Cerebellar cortex (tissue), 1 donor: ENCODE results near the gene PAM.
"Not testable (repeated sequence)": the region's sequence is repeated elsewhere in the genome, so short reads cannot be mapped to it uniquely, and the experiment has no call there.

Experiments used
- DNase-seq: peaks from one replicate; pipeline ENCODE4 v3.0.0-alpha.2; 2015; ENCODE audit warnings: low spot score

PAM gene

DNA sequence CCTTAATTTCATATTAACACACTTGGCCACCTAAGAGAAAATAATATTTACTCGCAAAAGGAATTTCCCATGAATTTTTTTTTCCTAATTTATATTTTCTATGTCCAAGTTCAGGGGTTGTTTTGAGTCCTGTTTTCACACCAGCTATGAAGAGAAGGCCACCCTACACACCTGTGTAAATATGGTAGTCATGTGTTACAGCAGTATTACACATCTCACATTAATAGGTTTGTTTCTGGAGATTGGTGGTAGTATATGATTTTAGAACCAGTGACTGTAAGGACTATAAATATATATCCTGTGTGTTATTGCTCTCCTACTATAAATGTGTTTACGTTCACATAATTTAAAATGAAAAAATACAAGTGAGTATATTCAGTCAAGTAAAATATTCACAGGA is 147.5 kb downstream of the PAM start:
- no peak for DNase-seq

DNA sequence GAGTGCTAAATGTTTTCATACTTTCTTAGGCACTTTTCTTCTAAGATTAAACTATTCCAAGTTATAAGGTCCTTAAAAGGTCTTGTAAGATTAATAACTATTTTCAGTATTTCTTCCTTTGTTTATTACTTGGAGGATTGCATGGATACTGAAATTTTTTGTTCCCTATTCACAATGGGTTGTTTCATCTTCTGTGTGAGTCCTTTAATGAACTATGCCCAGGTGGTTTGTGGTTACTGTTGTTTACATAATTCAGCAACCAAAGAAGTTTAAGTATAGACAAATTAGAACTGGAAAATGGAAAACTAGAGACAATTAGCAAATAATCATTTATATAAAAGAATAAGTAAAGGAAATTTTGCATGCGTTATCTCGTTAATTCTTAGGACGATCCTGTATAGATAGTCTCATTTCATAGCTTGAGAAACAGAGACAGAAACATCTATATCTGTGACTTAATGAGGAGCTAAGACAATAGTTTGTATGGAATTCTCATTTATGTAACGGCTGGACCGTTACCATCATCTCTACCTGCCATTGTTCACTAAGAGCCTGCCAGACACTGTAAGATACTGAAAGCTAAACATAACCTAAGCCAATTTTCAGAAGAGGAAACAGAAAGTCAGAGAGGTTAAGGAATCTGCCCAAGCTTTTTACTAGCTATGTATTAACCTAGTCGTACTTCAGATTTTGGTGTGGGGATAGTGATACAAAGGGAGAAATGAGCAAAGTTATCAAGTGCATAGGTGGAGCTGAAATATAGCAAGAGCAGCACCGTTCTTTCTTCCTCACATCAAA is 148.2 kb downstream of the PAM start:
- DNase-seq: no peak

DNA sequence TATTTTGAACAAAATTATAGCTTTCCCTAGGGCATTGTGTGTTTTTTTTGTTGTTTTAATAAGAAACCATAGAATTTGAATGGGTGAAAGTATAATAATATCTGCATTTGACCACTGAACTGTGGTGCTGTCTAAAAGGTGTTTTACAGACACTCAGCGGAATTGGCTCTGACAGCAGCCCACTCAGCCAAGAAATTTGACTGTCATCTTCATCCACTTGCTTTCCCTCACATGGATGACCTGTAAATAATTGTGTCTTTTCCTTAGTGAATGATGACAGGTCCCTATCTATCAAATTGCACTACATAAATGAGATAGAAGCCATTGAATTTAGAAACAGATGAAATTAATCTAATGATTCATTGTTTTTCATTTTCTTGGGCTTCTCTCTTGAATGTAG is 150.0 kb downstream of the PAM start:
- no peak for DNase-seq

DNA sequence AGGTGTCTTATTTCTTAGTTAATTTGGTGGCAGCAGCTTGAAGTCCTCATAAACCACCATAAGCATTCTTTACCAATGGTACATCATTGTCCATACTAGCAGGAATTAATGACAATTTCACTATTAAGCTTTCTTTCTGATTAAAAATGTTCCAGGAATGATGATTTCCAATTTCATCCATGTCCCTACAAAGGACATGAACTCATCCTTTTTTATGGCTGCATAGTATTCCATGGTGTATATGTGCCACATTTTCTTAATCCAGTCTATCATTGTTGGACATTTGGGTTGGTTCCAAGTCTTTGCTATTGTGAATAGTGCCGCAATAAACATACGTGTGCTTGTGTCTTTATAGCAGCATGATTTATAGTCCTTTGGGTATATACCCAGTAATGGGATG is 152.0 kb downstream of the PAM start:
- not testable (repeated sequence) for DNase-seq

DNA sequence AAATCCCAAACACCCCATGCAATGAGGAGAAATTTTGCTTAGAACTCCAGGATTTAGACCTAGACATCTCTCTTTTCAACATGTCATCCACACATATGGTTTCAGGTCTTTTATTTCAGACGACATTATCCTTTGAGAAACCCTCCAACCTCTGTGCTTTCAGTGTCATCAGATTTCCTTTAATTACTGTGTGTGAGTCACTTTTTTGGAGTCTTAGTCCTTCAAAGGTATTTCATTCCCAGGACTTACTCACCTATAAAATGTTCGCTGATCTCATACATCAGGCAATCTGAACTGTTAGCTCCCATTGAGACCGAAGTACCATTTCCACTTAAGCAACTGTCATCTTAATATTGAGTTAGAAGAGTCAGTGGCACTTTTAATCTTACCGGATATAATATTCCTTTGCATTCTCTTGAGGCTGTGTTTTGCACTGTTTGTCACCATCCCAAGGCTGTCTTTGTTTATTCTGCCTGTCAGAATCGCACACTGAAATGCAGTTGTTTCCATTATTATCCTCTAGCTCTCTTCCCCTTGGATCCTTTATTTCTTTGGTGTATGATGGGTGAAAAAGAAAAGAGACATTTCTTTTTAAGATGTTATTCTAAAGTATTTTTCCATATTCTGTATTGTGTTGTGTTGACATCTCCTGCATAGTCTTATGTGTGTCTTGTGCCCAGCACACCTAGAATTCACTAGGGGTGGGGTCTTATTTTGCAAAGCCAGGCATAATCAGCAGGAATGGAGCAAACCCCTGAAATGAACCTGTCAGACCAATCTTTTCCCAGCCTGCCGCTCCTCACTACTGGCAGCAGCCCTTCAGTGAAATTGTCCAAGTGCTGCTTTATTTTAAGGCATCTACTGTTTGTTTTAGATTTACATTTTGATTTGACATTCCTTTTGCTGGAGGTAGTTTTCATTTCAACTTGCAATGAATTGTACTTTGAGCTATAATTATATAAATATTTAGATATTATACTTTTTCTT is 155.4 kb downstream of the PAM start:
- DNase-seq: no peak

DNA sequence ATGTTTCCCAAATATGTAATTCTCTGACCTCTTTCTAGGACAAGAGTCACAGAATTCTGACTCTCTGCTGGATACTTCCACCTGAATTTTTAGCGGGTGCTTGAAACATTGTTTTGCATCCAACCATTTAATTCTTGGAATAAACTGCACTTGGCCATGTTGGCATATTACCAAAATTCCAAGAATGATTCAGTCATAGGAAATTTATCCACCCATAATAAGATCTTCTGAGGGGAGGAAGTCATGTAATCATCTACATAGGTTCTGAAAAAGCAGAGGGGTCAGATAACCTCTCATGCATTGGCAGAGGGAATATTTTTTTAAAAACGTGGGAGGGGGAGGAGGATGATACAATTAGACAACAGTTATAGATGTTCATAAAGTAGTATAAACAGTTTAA is 156.9 kb downstream of the PAM start:
- peak; percentile 41 for DNase-seq

DNA sequence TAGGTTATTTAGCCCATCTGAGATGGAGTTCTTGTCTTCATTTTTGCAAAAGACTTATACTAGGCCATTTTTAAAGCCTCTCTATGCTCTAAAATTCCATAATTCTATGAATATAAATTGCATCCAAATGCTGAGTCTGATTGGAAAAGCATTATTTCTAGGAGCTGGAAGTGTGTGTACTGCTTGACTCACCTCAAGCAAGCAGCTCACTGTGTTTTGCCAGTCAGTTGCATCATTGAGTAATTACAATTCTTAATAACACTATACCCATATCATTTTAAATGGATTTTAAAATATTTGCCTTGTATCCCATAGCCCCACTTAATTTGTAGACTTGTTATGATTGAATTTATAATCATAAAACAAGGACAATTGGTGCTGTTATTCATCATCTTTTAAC is 161.0 kb downstream of the PAM start:
- DNase-seq: no peak

DNA sequence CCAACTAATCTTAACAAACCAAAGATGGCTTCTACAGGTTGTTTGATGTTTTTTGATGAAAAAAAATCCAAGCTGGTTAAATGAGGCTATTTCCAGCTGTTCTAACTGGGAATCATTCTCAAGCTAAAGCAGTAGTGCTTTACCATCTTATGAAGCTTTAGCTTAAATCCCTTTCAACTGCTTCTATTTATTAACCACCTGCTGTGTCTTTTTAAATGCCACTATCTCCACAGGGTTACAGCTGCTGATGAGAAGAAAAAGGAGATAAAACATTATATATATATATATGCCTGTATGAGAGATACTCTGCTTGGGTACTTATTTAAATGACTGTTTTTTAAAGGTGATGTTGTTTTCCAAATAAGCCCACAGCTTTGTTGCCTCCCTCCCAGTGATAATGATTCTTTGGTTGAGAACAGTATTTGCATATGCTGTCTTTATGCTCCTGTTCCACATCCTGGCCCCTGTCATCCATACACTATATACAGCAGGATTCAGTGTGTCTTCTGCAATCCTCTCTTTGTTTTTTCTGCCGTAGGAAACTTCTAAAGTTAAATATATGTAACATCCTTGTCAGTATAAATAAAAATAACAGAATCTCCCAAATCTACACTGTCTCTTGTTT is 164.0 kb downstream of the PAM start:
- no peak for DNase-seq

DNA sequence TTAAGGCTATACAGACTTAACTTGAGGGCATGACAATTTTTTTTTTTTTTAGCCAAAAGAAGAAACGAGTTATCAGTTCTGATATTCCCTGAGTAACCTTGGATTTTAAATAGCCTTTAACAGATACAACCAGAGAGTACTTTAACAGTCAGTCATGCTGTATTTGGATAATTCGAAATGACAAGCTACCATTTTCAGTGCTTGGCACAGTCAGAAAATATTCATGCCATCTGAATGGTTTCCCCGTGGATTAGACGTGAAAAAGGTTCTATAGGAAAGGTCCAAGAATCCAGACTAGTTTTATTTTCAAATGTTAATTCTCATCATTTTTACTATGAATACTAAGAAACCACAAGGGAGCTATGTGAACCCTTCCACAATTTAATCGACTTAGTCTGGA is 165.7 kb downstream of the PAM start:
- no peak for DNase-seq

DNA sequence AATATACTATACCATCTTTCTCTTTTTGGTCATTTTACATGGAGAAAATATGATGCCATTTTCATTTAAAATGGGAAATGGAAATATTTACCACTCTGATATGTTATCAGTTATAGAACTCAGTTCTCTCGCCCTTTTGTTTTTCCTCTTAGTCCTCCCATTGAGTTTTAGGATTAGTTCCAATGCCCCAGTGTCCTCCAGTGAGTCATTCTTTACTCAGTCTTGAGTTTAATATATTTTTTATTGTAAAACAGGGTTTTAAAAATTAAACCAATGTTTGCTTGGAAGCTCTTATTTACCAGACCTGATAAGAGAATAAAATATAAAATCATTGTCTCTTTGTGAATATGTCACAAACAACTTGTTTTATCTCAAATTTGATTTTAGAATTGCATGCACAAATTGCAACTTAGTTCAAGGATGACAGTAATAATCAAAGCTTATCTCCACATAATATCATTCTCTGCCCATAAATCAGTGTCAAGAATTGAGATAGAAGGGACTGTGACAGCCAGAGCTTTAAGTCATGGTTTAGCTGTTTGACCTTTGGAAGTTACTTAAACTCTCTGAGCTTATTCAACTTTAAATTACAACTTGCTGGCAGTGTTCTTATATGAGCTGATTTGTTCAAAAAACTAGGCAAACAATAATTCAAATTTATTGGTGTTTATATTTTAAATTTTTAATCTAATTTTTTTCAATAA is 166.4 kb downstream of the PAM start:
- no peak for DNase-seq

DNA sequence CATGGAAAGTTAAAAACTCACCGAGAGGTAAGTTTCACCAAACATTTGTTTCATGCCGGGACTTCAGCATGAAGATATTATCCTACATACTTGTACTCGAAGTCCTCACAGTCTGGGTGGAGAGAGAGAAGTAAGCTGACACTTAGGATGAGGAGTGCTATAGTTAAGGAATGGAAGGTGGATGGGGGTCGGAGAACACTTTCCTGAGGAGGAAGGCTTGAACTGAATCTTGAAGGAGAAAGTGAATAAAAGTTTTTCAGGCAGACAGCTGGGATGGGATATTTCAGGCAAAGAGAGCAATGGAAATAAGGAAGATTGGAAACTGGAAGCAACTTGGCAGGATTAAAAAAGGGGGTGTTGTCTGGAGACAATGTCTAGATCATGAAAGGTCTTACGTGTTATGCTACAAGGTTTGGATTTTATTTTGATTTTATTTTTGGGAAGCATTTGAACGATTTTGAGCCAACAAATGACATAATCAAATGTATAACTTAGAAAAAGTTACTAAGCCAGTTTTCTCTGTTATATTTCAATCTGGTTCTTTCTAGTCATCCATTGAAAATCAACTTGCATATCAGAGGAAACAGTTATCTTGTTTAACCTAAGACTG is 167.1 kb downstream of the PAM start:
- no peak for DNase-seq

DNA sequence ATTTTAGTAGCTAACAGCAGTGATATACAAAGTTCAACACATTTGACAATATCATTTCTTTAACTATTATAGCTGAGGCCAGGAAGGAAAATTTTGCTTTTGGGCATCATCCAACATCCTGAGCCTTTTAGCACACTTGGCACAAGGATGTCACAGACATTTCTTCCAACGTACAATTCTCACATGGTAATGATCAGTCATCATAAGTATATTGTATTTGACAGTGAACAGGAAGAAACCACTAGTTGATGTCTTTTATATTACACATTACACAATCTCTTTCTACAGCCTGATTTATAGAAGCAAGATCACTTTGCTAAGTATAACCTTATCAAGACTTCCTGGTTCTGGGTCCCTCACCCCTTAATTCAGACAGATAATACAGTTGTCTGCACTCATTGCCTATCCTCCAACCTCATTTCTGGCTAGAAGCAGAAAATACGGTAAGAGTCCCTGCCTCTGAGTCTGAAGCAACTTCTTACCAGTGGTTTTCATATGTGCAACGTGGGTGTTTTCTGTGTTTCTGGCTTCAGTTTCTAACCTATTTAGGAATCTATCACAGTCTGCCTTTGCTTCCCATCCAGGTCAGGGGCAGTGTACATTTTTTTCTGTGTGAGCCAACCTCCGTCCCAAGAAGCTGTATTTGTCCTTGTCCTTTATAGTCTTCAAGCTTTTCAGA is 167.8 kb downstream of the PAM start:
- DNase-seq: no peak

DNA sequence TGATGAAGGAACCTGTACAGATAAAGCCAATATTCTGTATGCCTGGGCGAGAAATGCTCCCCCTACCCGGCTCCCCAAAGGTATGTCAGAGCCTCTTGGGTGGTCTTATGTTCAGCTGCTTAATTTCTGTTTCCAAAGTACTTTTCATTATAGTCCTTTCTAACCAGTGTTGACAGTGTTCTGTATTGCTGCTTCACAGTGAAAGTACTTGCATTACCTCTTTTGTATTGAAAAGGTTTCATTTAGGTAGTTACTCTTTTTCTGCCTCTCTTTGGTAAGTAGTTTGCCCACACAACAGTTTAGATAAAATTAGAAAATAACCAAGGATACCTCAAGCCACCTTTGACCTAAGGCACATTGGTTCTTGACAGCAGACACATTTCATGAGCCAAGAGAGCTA is 169.9 kb downstream of the PAM start:
- DNase-seq: no peak

DNA sequence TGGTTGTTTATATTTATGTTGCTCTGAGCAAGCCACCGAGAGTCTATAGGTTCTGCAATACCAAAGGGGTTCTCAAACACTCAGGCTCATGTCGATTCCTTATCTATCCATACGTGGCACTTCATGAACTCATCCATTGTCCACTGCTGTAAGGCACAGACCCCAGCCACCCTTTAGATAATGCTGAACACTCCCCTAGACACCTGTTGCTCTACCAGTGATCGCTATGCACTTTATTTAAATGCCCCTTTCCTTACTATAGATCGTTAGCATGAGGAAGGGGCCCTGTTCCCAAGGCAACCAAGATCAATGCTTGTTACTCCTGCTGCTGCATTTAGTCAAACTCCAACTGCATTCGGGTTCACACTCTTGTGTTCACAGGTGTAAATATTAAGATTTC is 171.9 kb downstream of the PAM start:
- DNase-seq: no peak

DNA sequence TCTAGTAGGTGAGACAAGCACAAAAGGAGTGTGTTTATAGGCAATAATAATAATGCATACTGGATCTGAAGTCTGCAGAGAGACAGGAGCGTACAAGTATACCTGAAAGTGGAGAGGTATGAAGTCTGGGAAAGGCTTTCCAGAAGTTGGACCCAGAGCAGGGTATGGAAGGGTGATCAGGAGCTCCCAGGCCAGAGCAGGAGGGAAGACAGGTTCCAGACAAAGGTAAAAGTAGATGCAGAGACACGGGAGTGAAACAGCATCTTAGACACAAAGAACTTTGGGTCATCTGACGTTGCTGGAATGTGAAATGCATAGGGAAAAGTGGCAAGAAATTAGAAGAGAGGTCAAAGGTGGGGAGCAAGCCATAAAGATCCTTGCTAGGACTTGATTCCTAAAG is 175.1 kb downstream of the PAM start:
- DNase-seq: no peak

DNA sequence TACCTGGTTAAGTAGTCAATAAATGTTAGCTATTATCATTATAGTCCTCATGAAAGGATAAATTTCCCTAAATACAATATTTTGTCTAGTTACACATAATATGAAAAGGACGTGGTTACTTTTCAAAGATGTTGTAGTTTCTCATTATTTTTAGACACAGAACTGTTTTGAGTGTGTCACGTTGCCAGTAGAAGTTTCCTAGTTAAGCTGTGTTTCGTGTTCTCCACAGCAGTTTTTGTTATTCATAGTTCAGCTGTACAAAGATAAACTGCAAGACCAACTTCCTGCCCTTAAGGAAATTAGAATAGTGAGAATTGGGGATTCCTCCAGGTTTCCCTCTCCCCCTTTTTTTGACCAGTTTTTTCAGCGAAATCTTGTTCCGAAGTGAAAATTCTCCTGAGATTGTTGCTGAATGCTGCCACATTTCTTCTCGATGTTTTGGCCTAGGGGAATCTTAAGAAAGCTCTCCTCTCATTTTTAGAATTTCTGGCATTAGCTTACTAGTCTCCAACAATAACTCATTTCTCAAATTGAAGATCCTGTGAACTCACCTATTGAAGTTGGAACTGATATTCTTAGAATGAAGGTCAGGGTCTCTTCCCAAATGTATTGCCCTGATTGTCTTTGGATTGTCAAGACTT is 176.1 kb downstream of the PAM start:
- no peak for DNase-seq

DNA sequence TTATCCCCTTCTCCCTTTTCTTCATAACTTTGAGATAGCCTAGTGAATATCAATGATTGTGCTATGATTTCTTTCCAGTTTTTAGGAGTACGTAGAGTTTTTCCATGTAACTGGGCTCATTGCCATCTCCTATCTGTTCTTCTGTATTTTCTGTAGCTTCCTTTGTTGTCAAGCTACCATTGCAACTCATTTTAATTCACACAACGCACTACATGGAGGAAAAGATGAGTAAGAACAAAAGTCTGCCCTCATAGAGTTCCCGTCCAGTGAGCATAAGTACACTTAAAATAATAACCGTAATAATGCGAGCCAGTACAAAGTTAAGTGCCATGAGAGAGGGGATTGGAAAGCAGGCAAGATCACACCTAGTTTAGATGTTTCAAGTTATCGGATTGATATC is 177.7 kb downstream of the PAM start:
- no peak for DNase-seq

DNA sequence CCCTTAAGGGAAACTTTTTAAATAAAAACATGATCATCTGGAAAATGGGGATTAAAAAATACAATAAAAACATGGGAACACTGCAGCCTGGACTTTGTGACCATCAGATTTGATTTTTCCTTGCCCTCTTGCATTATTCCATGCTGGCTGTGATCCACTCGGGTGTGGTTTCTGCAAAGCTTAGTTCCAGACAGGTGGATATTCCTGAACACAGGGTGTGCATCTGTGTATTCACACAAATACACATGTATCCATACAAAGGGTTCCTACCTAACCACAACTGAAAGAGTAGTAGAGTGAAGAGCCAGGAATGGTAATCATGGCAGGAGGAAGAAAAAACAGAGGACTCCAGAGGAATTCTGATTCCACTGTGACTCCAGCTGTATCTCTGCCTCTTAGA is 178.2 kb downstream of the PAM start:
- DNase-seq: no peak

DNA sequence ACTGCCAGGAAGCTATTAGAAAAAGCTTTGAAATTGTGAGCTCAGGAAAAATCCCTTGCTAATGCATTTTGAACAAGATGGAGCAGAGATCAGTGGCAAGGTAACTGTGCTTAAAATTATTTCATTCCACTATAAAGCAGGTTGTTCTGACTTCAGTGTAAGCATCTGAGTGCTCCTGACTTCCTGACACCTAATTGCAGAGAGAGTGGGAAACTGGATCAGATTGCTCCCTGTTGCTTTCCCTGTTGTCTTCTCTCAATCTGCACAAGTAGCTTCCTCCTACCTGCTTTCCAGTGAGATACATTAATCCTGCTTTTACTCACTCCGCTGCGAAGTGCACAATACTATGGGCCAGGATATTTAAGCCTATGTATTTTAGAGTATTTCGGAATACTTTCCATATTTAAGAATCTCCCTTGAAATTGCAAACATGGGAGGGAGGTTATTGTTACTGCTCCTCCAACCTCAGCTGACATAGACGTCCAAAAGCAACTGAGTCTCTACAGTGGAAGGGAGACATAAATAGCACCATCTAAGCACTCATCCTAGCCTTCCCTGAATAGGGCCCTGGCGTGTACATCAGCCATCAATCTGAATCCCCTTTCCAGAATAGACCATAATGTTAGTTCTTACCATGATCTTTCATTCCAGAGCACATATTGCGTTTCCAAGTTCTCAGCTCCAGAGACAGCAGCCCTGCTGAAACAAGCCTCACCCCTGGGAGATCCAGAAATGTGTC is 178.8 kb downstream of the PAM start:
- no peak for DNase-seq

DNA sequence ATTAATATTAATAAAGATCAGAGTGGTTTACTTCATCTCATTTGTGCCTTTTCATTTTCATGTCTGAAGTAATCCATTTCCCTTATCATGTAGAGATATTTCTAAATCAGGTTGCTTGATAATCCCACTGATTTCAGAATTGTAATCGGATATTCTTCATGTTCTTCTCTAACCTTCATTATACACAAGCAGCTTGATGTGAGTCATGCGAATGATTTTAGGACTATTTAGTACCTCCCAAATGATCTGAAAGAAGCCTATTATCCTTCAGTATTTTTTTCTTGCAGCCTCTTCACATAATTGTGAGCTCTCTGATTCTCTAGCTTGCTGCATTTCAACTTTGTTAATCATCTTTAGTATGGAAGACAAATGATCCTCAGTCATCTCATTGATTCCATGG is 182.8 kb downstream of the PAM start:
- no peak for DNase-seq
